DMS53 (cell line): ENCODE measurements around the gene SPATA19.

Source experiments
- DNase-seq: peaks from one replicate; lab custom pipeline; 2025; lab: John Stamatoyannopoulos, UW

Gene SPATA19

GRCh38 chr11:133818302-133818701 is 27.0 kb downstream of the SPATA19 start:
- no peak for DNase-seq

GRCh38 chr11:133817449-133817848 is 27.9 kb downstream of the SPATA19 start:
- no peak for DNase-seq

GRCh38 chr11:133816146-133816870 is 29.0 kb downstream of the SPATA19 start:
- no peak for DNase-seq

GRCh38 chr11:133815636-133816035 is 29.7 kb downstream of the SPATA19 start:
- no peak for DNase-seq

- no peak for DNase-seq
These were observed 30.7 kb downstream of the SPATA19 start for GRCh38 chr11:133814588-133815100.

- DNase-seq: no peak
These were observed 33.2 kb downstream of the SPATA19 start for GRCh38 chr11:133811850-133812685.

- DNase-seq: no peak
These were observed 34.5 kb downstream of the SPATA19 start for GRCh38 chr11:133810766-133811165.

- DNase-seq: peak; percentile 38
These were observed 35.5 kb downstream of the SPATA19 start for GRCh38 chr11:133809569-133810491.

- no peak for DNase-seq
These were observed 36.7 kb downstream of the SPATA19 start for GRCh38 chr11:133808393-133809140.

- no peak for DNase-seq
These were observed 42.3 kb downstream of the SPATA19 start for GRCh38 chr11:133803026-133803425.

GRCh38 chr11:133801356-133801755 is 44.0 kb downstream of the SPATA19 start:
- DNase-seq: no peak

- no peak for DNase-seq
These were observed 44.6 kb downstream of the SPATA19 start for GRCh38 chr11:133800666-133801065.

GRCh38 chr11:133797554-133797953 is 47.8 kb downstream of the SPATA19 start:
- no peak for DNase-seq

- DNase-seq: no peak
These were observed 49.1 kb downstream of the SPATA19 start for GRCh38 chr11:133796043-133796795.

GRCh38 chr11:133795088-133795487 is 50.2 kb downstream of the SPATA19 start:
- no peak for DNase-seq

GRCh38 chr11:133794205-133794604 is 51.1 kb downstream of the SPATA19 start:
- no peak for DNase-seq

- DNase-seq: no peak
These were observed 51.9 kb downstream of the SPATA19 start for GRCh38 chr11:133793271-133794035.

GRCh38 chr11:133790995-133791394 is 54.3 kb downstream of the SPATA19 start:
- peak; percentile 71 for DNase-seq
